Islet precursor cell (in vitro differentiated cells): ENCODE data around the gene NLRX1.
"Not testable (repeated sequence)": the region's sequence is repeated elsewhere in the genome, so short reads cannot be mapped to it uniquely, and the experiment has no call there.

ENCODE experiments used
- DNase-seq: peaks from one replicate; pipeline ENCODE4 v3.0.0-alpha.2; 2018

The NLRX1 gene

DNA sequence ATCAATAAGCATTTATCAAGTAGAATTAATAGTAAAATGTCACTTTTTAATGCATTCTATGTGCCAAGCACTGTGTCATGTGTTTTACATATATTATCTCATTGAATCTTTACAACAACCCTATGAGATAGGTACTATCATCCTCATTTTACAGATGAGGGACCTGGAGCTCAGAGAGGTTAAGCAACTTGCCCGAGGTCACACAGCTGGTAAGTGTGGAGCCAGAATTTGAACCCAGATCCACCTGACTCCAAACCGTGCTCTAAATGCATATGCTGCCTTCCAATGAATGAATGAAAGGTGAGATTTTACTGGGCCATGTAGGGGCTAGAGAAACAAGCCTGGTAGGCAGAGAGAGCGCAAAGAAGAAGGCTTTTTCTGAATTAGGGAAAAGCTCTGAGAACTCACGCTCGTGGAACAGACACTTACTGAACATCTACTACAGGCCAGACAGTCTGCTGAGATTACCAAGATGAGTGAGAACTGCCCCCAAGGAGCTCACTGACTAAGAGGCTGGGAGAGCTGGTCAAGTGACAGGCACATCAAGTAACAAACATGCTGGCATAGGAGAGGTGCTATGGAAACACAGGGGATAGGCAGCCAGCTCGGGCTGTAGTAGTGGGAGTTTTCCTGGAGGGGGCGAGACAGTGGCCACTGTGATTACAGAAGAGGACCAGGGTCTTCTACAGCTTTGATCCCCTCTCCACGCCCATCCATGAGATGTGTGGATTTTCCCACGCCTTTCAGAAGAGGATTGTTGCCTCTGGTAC lies 15.3 kb upstream of the NLRX1 start:
- peak; percentile 74 for DNase-seq

DNA sequence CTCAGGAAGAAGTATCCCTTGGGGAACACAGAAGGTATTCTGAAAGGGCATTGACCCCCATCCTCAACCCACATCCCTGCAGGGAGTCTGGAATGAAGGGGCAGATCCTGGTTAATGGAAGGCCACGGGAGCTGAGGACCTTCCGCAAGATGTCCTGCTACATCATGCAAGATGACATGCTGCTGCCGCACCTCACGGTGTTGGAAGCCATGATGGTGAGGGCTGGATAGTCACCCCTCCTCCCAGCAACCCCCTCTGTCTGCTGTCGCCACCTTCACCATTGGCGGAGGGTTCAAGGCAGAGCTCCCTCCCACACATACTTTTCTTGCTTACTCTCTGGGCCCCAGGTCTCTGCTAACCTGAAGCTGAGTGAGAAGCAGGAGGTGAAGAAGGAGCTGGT lies 14.3 kb upstream of the NLRX1 start:
- no peak for DNase-seq

DNA sequence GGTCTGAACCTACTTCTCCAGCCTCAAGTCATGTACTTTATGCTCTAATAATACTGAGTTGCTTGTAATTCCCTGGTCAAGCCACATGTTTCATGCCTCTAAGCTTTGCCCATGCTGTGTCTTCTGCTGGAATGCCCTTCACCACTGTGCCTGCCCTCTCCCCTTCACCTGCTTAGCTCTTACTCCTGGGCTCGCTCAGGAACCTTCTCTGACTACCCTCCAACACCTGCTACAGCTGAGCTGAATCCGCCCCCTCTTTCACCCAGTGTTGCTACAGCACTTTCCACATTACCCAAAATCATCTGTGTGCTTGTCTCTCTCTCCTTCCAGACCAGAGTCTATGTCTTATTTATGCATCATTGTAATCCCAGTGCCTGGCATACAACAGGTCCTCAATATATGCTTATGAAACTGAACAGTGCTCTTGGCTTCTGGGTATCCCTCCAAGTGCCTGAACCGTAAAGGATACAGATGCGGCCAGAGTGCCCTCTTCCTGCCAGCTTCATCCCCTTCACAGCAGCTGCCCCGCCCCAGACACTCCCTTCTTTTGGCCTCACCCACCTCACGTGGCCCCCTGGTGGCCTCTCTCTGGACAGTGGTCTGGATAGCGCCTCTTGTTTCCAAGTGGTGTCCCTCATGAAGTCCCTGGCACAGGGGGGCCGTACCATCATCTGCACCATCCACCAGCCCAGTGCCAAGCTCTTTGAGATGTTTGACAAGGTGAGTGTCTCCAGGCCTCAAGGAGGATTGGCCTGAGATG lies 12.6 kb upstream of the NLRX1 start:
- DNase-seq: peak; percentile 73

DNA sequence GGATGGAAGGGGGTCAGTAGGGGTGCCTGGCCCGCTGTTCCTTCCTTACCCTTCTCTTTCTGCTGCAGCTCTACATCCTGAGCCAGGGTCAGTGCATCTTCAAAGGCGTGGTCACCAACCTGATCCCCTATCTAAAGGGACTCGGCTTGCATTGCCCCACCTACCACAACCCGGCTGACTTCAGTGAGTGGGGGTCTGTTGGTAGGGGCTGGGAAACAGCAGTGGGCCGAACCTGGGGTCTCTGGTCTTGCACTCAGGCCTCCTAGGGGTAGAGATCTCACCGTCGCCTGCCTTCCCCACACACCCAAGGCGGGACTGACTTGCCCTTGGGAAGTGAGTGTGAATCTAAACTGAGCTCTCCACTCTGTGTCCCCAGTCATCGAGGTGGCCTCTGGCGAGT lies 12.0 kb upstream of the NLRX1 start:
- DNase-seq: no peak

DNA sequence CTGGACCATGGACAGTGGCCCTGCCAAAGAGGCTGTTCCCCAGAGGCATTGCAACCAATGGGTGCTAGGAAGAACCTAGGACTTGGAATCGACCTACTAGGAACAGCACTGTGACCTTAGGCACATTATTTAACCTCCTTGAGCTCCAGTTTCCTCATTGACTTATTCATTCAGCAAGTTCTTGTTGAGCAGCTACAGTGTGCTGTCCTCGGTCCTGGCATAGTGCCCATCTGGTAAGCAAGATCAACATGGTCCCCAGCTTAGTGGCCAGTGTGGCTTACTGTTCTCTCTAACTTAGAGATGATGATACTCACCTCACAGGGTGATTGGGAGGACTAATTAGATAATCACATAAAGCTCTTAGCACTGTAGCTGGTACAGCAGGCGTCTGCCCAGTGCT lies 11.5 kb upstream of the NLRX1 start:
- no peak for DNase-seq

DNA sequence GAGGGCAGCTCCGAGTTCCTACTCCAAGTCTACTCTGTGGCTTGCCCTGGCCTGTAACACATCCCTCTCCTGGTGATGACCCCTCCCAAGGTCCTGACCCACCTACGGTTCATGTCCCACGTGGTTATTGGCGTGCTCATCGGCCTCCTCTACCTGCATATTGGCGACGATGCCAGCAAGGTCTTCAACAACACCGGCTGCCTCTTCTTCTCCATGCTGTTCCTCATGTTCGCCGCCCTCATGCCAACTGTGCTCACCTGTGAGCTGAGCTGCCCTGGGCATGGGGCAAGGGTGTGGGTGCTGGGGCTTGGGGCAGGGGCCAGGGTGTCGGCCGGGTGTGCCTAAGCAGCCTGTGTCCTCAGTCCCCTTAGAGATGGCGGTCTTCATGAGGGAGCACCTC lies 10.1 kb upstream of the NLRX1 start:
- DNase-seq: no peak

DNA sequence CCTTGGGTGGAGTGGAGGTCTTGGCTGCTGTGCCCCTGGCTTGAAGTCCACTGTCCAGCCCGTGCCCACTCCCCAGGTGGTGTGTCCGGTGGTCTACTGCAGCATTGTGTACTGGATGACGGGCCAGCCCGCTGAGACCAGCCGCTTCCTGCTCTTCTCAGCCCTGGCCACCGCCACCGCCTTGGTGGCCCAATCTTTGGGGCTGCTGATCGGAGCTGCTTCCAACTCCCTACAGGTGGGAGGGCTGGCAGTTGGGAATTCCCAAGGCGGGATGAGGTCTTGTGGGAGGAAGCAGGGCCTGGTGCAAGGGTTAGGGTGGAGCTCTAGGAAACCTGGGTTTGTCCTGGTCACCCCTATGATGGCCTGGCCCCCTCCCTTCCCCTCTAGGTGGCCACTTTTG lies 8.4 kb upstream of the NLRX1 start:
- DNase-seq: no peak

DNA sequence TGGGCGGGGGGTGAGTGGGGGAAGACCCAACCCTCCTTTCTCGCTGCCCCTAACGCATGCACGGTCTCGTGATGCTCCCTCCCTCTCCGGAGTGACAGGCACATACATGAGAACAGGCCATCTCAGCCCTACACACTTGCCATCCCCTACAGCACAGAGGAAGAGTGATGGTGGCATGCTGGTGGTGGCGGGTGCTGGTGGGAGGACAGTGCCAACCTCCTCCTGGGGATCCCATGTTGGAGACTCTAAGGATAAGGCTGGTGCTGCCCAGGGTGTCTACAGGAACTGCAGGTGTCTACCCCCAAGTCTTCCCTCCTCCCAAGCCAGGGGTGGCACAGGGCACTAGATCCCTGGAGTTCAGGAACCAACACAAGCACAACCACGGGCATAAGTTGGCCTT lies 6.7 kb upstream of the NLRX1 start:
- DNase-seq: no peak

DNA sequence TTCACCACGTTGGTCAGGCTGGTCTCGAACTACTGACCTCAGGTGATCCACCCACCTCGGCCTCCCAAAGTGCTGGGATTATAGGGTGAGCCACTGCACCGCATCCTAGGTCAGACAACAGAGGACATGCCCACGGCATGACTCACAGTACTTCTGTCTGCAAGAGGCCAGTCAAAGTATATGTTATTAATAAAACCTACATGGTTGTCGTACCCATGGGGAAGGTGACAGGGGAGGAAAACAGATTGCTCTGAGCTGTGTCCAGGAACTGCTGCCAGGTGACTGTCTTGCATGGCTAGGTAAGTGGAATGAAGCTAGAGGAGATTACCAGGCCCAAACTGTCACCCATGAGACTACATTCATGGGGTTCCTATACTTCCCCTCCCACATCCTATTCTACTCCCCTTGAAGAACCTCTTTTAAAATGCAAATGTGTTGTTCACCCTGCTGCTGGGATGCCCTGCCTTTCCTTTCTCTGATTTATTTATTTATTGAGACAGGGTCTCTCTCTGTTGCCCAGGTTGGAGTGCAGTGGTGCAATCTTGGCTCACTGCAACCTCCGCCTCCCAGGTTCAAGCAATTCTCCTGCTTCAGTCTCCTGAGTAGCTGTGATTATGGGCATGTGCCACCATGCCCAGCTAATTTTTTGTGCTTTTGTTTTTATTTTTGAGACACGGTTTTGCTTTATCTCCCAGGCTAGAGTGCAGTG lies 2.0 kb upstream of the NLRX1 start:
- DNase-seq: peak; percentile 82

DNA sequence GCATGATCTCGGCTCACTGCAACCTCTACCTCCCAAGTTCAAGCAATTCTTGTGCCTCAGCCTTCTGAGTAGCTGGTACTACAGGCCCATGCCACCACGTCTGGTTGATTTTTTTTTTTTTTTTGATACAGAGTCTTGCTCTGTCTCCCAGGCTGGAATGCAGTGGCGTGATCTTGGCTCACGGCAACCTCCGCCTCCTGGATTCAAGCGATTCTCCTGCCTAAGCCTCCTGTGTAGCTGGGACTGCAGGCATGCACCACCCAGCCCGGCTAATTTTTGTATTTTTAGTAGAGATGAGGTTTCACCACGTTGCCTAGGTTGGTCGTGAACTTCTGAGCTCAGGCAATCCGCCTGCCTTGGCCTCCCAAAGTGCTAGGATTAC lies 1.5 kb upstream of the NLRX1 start:
- not testable (repeated sequence) for DNase-seq

DNA sequence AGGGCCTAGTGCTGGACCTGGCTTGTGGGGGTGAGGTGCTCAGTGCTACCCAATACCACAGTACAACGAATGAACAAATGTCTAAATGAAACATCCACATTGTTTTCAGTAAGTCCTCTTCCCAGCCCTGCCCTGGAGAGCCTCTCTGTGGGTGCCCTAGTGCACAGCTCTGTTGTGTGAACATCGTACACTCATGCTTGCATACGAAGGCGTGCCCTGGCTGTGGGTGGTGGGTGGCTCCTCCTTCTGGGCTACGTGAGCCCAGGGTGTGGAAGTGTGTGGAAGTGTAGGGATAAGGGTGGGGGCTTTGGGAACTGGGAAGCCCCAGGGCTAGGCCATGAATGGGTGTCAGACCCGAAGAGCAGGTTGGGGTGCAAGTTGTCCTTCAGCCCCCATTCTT lies 592 bp upstream of the NLRX1 start:
- no peak for DNase-seq

DNA sequence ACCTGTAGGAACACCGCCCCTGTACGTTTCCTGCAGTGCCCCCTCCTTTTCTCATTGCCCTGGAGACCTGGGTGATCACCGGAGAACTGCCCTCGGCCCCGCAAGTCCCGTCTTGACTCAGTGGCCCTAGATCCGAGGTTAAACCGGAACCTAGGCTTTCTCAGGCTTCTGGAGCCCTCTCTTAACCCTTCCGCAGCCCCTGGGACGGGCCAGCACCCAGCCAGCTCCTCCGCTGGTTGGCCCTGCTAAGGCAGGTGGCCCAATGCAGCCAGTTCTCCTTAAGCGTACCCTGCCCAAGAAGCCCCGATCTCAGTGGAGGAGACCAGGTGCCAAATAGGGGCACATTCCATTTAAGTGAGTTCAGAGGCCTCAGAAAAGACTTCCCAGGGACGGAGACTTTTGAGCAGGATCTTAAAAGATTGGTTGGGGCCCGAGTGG lies 776 bp downstream of the NLRX1 start:
- DNase-seq: peak; percentile 92

DNA sequence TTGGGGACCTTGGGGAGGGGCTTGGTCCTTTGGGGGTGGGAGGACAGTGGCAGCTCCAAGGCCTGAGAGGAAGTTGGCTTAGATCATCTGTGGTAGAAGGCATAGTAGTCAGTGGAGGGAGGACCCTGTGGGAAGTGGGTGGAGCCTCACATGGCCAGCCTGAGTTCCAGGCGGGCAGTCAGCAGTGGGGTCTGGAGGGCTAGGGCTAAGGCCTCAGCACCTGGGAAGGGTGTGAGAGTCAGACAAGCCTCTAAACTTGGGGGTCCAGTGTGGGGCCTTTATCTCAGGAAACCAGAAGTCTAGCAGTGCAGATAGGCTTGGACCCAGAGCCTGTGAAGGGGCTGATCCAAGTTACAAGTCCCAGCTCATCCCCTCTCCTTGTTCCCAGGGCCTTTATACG lies 4.0 kb downstream of the NLRX1 start:
- no peak for DNase-seq

DNA sequence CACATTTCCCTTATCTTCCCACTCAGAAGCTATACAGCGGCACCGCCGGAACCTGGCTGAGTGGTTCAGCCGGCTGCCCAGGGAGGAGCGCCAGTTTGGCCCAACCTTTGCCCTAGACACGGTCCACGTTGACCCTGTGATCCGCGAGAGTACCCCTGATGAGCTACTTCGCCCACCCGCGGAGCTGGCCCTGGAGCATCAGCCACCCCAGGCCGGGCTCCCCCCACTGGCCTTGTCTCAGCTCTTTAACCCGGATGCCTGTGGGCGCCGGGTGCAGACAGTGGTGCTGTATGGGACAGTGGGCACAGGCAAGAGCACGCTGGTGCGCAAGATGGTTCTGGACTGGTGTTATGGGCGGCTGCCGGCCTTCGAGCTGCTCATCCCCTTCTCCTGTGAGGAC lies 4.9 kb downstream of the NLRX1 start:
- DNase-seq: no peak

DNA sequence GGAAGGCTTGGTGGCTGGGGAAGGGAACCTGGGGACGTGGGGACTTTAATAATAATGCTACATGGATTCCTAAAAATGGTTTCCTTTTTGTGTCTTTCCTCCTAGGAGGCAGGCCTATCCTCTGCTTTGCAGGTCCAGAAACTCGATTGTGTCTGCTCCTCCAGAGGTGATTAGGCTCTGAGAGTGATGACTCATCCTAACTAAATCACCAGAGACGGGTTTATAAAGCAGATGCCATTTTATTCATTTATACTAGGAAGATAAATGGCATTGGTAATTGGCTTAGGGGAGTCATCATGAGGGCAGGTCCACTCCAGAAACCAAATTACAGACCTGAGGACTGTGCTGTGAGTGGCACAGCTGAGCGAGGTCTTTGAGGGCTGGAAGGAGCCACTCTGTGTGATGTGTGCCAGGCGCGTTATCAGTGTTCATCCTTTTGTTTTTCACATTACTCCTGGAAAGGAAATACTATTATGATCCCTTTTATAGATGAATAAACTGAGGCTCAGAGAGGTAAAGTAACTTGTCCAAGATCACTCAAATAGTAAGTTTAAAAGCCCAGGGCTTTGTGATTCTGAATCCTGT lies 7.1 kb downstream of the NLRX1 start:
- no peak for DNase-seq

DNA sequence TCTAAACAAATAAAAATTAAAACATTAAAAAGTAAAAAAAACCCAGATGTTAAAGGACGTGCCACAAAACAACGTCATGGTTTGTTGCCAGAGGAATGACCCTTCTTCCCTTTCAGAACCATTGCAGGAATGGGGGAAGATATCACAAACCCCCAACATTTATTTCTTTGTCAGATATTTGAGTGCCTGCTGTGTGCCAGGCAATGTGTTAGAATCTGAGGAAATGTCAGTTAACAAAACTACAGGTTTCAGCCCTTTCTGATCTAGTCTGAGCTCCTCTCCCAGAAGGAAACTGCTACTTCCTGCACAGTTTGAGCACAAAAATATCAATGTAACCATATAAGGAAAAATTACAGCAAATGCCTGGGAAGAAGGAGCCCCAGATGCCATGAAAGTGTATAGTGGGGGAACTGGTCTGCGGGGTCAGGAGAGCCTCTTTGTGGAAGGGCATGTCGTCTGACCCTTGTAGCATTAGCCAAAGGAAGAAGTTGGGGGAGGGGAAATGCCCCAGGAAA lies 9.7 kb downstream of the NLRX1 start:
- DNase-seq: no peak

DNA sequence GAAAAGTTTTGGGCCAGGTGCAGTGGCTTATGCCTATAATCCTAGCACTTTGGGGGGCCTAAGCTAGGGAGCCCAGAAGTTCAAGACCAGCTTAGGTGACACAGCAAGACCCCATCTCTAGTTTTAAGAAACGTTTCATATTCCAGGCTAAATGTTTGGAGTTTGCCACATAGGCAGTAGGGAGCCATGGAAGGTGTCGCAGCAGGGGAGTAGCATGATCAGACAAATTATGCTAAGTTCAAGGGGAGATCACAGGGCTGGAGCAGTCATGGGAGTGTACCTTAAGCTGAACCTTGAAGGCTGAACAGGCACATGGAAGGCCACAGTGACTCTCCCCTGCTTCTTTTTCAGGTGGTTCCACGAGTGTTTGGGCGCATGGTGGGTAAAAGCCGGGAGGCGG lies 10.8 kb downstream of the NLRX1 start:
- no peak for DNase-seq

DNA sequence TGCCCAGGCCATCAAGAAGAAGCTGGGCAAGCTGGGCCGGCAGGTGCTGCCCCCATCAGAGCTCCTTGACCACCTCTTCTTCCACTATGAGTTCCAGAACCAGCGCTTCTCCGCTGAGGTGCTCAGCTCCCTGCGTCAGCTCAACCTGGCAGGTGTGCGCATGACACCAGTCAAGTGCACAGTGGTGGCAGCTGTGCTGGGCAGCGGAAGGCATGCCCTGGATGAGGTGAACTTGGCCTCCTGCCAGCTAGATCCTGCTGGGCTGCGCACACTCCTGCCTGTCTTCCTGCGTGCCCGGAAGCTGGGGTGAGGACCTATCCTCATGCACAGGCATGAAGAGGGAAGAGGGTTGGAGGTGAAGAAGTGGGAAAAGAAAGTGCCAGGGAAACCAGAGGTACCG lies 11.5 kb downstream of the NLRX1 start:
- DNase-seq: no peak

DNA sequence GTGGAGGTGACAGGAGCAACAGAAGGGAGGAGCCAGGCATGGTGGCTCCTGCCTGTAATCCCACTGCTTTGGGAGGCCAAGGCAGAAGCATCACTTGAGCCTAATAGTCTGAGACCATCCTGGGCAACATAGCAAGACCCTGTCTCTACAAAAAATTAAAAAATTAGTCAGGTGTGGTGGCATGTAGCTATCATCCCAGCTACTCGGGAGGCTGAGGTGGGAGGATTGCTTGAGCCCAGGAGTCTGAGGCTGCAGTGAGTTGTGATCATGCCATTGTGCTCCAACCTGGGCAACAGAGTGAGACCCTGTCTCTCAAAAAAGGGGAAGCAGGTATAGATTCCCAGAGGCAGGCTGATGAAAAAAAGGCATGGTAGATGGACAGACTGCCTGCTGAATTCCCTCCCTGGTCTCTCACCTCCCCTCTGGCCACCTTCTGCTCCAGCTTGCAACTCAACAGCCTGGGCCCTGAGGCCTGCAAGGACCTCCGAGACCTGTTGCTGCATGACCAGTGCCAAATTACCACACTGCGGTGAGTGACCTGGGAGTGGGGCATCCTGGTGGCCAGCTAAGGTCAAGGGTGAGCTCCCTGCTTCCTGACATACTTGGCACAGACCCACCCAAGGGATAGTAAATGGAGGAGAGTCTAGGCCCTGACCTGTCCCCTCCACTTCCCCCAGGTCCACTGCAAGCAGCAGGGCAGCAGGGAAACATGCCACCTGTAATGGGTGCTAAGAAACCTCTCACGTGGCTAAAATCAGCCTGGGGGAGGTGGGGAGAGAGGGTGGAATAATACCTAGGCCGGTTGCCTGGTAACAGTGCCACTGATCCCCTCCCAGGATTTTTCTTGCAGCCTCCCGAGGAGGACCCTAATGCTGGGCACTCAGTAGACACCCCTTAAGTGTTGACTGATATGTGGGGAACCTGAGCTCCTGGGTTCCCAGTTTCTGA lies 12.5 kb downstream of the NLRX1 start:
- no peak for DNase-seq

DNA sequence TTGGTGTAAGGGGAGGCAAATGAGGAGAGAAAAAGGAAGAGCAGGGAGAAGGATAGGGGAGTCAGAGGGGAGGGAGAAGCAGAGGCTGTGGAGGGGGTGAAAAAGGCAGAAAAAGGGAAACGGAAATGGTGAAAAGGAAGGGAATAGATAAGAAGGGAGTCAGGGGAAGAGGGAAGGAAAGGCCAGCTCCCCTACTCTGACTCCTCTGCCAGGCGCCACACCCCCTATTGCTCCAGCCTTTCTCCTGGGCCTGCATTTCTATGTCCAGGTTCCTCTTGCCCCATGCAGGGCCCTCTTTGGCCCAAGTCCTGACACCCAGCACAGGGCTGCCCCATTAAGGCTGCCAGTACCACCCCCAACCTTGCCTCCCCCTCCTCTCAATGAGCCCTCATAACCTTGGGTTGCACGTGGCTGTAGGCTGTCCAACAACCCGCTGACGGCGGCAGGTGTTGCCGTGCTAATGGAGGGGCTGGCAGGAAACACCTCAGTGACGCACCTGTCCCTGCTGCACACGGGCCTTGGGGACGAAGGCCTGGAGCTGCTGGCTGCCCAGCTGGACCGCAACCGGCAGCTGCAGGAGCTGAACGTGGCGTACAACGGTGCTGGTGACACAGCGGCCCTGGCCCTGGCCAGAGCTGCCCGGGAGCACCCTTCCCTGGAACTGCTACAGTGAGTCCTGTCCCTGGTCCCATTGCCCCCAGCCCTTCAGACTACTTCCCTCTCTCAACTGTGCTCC lies 13.3 kb downstream of the NLRX1 start:
- no peak for DNase-seq

DNA sequence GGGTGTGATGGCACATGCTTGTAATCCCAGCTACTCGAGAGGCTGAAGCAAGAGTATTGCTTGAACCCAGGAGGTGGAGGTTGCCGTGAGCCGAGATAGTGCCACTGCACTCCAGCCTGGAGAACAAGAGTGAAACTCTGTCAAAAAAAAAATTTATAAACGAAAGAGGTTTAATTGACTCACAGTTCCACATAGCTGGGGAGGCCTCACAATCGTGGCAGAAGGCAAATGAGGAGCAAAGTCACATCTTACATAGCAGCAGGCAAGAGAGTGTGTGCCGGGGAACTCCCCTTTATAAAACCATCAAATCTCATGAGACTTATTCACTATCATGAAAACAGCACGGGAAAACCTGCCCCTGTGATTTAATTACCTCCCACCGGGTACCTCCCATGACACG lies 15.9 kb downstream of the NLRX1 start:
- not testable (repeated sequence) for DNase-seq
